GM19324 (cell line): ENCODE measurements around the gene IRF7.
"Not testable (repeated sequence)": the region's sequence is repeated elsewhere in the genome, so short reads cannot be mapped to it uniquely, and the experiment has no call there.

ENCODE experiments used
- ATAC-seq: cut with Tn5 transposase; IDR thresholded peaks from one replicate; pipeline ENCODE4 v1.9.1; 2021; ENCODE audit warnings: mild to moderate bottlenecking, moderate library complexity; ENCODE audit not compliant: unreplicated experiment, low FRiP score

Gene IRF7

GRCh38 chr11:587546-587945 is 28.2 kb downstream of the IRF7 start:
- ATAC-seq, result no peak

- ATAC-seq, result no peak
Measured at GRCh38 chr11:586376-587316, 29.1 kb downstream of the IRF7 start.

GRCh38 chr11:584287-584686 is 31.5 kb downstream of the IRF7 start:
- no peak for ATAC-seq

GRCh38 chr11:581752-582151 is 34.0 kb downstream of the IRF7 start:
- ATAC-seq, result no peak

- no peak for ATAC-seq
Measured at GRCh38 chr11:581342-581741, 34.4 kb downstream of the IRF7 start.

- no peak for ATAC-seq
Measured at GRCh38 chr11:579830-580601, 35.7 kb downstream of the IRF7 start.

GRCh38 chr11:578276-579035 is 37.3 kb downstream of the IRF7 start:
- no peak for ATAC-seq

- no peak for ATAC-seq
Measured at GRCh38 chr11:577611-577894, 38.2 kb downstream of the IRF7 start.

- no peak for ATAC-seq
Measured at GRCh38 chr11:576811-577610, 38.7 kb downstream of the IRF7 start.

- peak; percentile 94 for ATAC-seq
Measured at GRCh38 chr11:575996-576768, 39.6 kb downstream of the IRF7 start, which contains the start of gene PHRF1. Gene PHRF1 (plus strand): TSS chr11:576470. CDS start chr11:581513, 5,043 bp downstream.

GRCh38 chr11:575313-575995 is 40.3 kb downstream of the IRF7 start:
- ATAC-seq, result peak; percentile 39

GRCh38 chr11:574632-575312 is 41.0 kb downstream of the IRF7 start:
- no peak for ATAC-seq

- ATAC-seq, result not testable (repeated sequence)
Measured at GRCh38 chr11:574031-574570, 41.6 kb downstream of the IRF7 start.

GRCh38 chr11:573146-573759 is 42.5 kb downstream of the IRF7 start:
- no peak for ATAC-seq

- no peak for ATAC-seq
Measured at GRCh38 chr11:571802-572185, 44.0 kb downstream of the IRF7 start.

- no peak for ATAC-seq
Measured at GRCh38 chr11:569158-569885, 46.4 kb downstream of the IRF7 start.
